K562 (cell line): Measurements from ENCODE around the gene CLASP1. TPM values are rescaled to one million over a fixed set of nuclear protein-coding genes. Genes with fewer than 3 reads are reported as not detected.

Experiments used
- ATAC-seq: fragments of 200-7000 bp; cut with Tn5 transposase; 3 replicates; pipeline ENCODE4 v1.9.1; 2020; ENCODE audit warnings: moderate library complexity
- BruUV-seq: library from RNA; stranded (reverse); fragments of 400-500 nt; replicated peaks from 2 replicates; lab custom pipeline; 2021; lab: Mats Ljungman, UMichigan
- CTCF ChIA-PET: fragments of 300-600 bp; formaldehyde crosslinking; extraction: SDS; loops from one replicate; lab custom pipeline; 2021; ENCODE audit warnings: low intra/inter-chr PET ratio; lab: Yijun Ruan, JAX
- POLR2A ChIA-PET: fragments of 300-600, 350-650 bp; sonication (Branson Sonifier 250); formaldehyde crosslinking; extraction: SDS; loops from one replicate; lab custom pipeline; 2021; ENCODE audit warnings: antibody characterized with exemption, inconsistent platforms; lab: Yijun Ruan, JAX
- DNase-seq, 4 experiments: peaks; one replicate each; pipeline versions ENCODE4 v3.0.0 to v3.0.0-alpha.2; 2011 to 2018; ENCODE audit warnings: low spot score in 3 of 4, mixed read lengths in 3 of 4; ENCODE audit errors: extremely low read depth in 1 of 4
- FAIRE-seq: peaks from 2 replicates; lab custom pipeline; 2011; peaks lifted over from hg19 to GRCh38; lab: Jason Lieb, UNC
- H2AFZ ChIP-seq: 2 replicates; pipeline ENCODE4 v1.6.0; 2011; ENCODE audit warnings: low read depth, low read length, control low read depth, inconsistent platforms
- H3K27ac ChIP-seq: fragments of 200-600 bp; 3 replicates; pipeline ENCODE4 v1.8.0; 2011; ENCODE audit warnings: low read depth, mild to moderate bottlenecking, control low read depth, inconsistent platforms, low read length, moderate library complexity, mixed read lengths; ENCODE audit errors: extremely low read depth
- H3K27me3 ChIP-seq, 2 experiments: fragments of 300-600 bp in 1 of 2; 2 replicates in 1 of 2; 3 replicates in 1 of 2; pipeline versions ENCODE4 v1.6.0 to v1.8.0; 2011; ENCODE audit warnings: inconsistent platforms in 2 of 2, low read length in 2 of 2, mild to moderate bottlenecking in 1 of 2, mixed read lengths in 1 of 2, moderate library complexity in 1 of 2; ENCODE audit not compliant: control insufficient read depth in 2 of 2, insufficient read depth in 2 of 2
- H3K36me3 ChIP-seq: fragments of 300-600 bp; 3 replicates; pipeline ENCODE4 v1.8.0; 2011; ENCODE audit warnings: mild to moderate bottlenecking, low read length, inconsistent platforms; ENCODE audit not compliant: control insufficient read depth, insufficient read depth
- H3K4me1 ChIP-seq, 2 experiments: fragments of 200-600 bp in 1 of 2; replicated peaks in 1 of 2; 2 replicates in 1 of 2; 3 replicates in 1 of 2; pipeline versions ENCODE4 v1.5.1 to v1.8.0; 2011; ENCODE audit warnings: inconsistent platforms in 2 of 2, low read length in 2 of 2, mild to moderate bottlenecking in 1 of 2, mixed read lengths in 1 of 2, moderate library complexity in 1 of 2; ENCODE audit not compliant: control insufficient read depth in 2 of 2, insufficient read depth in 2 of 2
- H3K4me2 ChIP-seq: 2 replicates; pipeline ENCODE4 v1.6.1; 2011; ENCODE audit warnings: low read length, control low read depth, inconsistent platforms, mixed read lengths; ENCODE audit not compliant: insufficient read depth
- H3K4me3 ChIP-seq: fragments of 200-600 bp; sonication (generic), shearing (Covaris generic); 2 replicates; pipeline ENCODE4 v1.5.1; 2016; ENCODE audit warnings: control low read depth, inconsistent platforms
- H3K79me2 ChIP-seq: fragments of 200-600 bp; 3 replicates; pipeline ENCODE4 v1.8.0; 2011; ENCODE audit warnings: low read length, inconsistent platforms; ENCODE audit not compliant: control insufficient read depth, insufficient read depth
- H3K9ac ChIP-seq, 2 experiments: 2 replicates each; pipeline versions ENCODE4 v1.6.0 to v1.6.1; 2011; ENCODE audit warnings: low read depth in 2 of 2, low read length in 2 of 2, control low read depth in 1 of 2, inconsistent platforms in 1 of 2, mild to moderate bottlenecking in 1 of 2, mixed read lengths in 1 of 2; ENCODE audit not compliant: insufficient read depth in 1 of 2
- H3K9me1 ChIP-seq: one replicate; pipeline ENCODE4 v1.6.0; 2011; ENCODE audit warnings: inconsistent platforms, mild to moderate bottlenecking, low read length, moderate library complexity; ENCODE audit not compliant: control insufficient read depth, insufficient read depth
- H3K9me3 ChIP-seq: replicated peaks from 2 replicates; pipeline ENCODE4 v1.5.1; 2011; ENCODE audit warnings: low read depth, low read length, inconsistent platforms; ENCODE audit not compliant: control insufficient read depth, insufficient read depth
- H4K20me1 ChIP-seq: replicated peaks from 2 replicates; pipeline ENCODE4 v1.6.1; 2011; ENCODE audit warnings: low read length, inconsistent platforms, mixed read lengths; ENCODE audit not compliant: control insufficient read depth, insufficient read depth
- ARID3A ChIP-seq: IDR thresholded peaks from 2 replicates; pipeline ENCODE4 v1.6.1; 2012; ENCODE audit warnings: low read depth, low read length, improper control_type of control experiment, borderline replicate concordance
- RBM14 ChIP-seq: fragments of 200-400 bp; formaldehyde crosslinking; IDR thresholded peaks from 2 replicates; pipeline ENCODE4 v1.6.1; 2018; ENCODE audit warnings: low read depth, mild to moderate bottlenecking, low read length, moderate library complexity, borderline replicate concordance; ENCODE audit not compliant: insufficient read depth
- RBM22 ChIP-seq: fragments of 200-400 bp; formaldehyde crosslinking; IDR thresholded peaks from 2 replicates; pipeline ENCODE4 v1.6.1; 2018; ENCODE audit warnings: low read length, low read depth; ENCODE audit not compliant: poor library complexity, severe bottlenecking
- RUNX1 ChIP-seq: sonication (generic); IDR thresholded peaks from 2 replicates; pipeline ENCODE4 v1.6.1; 2016; ENCODE audit warnings: antibody characterized with exemption, low read depth
- SP2 ChIP-seq: IDR thresholded peaks from 2 replicates; pipeline ENCODE4 v1.6.1; 2011; ENCODE audit warnings: mild to moderate bottlenecking, low read depth, low read length, moderate library complexity; ENCODE audit not compliant: poor library complexity, severe bottlenecking; ENCODE audit errors: extremely low read depth
- WGBS: fragments of 100-300 bp; shearing (Covaris generic); methylation state at CpG from one replicate; pipeline ENCODE4 v1.1.6; 2016; ENCODE audit warnings: low coverage, mixed read lengths; ENCODE audit not compliant: insufficient coverage; ENCODE audit errors: missing lambda C conversion rate; 5-methylcytosine and 5-hydroxymethylcytosine counted together
- in situ Hi-C: fragments of 300-500 bp; cut with MboI; formaldehyde crosslinking; loops from 4 replicates; pipeline ENCODE4 v1.15.0; 2018; ENCODE audit warnings: inconsistent platforms, mixed read lengths
- intact Hi-C: fragments of 100-400 bp; cut with micrococcal nuclease; formaldehyde crosslinking; loops from 2 replicates; pipeline ENCODE4 v1.14.2; 2022
- polyA plus RNA-seq, 8 experiments: library from polyadenylated mRNA; depleted of rRNA in 4 of 8; stranded (reverse) in 5 of 8; unstranded in 3 of 8; fragments of >200 nt; fragmentation: Nextera tagmentation in 2 of 8; fragmentation: Illumina TruSeq in 1 of 8; extraction: Ambion mirVana in 2 of 8; extraction: Trizol in 1 of 8; gene quantifications; 2 replicates each; pipeline versions ENCODE4 v1.2.1 to v1.2.3, GENCODE V29; 2011 to 2014; ENCODE audit warnings: inconsistent platforms in 1 of 8, missing spikeins in 1 of 8
- total RNA-seq, 7 experiments: library from RNA; depleted of rRNA in 6 of 7; stranded (reverse); fragments of >200 nt in 6 of 7; fragmentation: Illumina TruSeq in 2 of 7; extraction: Trizol in 2 of 7; gene quantifications; 2 replicates each; pipeline versions ENCODE4 v1.2.1 to v1.2.3, GENCODE V29; 2011 to 2021; ENCODE audit warnings: low replicate concordance in 1 of 7
- TF ChIP-seq, protein P1 (sequence below): fragments of 450-650 bp; IDR thresholded peaks from 2 replicates; pipeline ENCODE4 v1.6.1; 2018; ENCODE audit warnings: mild to moderate bottlenecking, low read depth; ENCODE audit not compliant: partially characterized antibody
- TF ChIP-seq, protein P2 (sequence below): fragments of 250-450 bp; sonication (Bioruptor Pico); IDR thresholded peaks from 2 replicates; pipeline ENCODE4 v1.8.0; 2021; ENCODE audit warnings: borderline replicate concordance, mild to moderate bottlenecking, moderate library complexity; ENCODE audit not compliant: poor library complexity, severe bottlenecking

Gene CLASP1
- total and polyA plus RNA-seq, 9 of the 15 experiments (the other 6 are each of a cell fraction or from before 2014, with no cell fraction given): 1.7 to 40.3 (median 20.7) TPM

DNA sequence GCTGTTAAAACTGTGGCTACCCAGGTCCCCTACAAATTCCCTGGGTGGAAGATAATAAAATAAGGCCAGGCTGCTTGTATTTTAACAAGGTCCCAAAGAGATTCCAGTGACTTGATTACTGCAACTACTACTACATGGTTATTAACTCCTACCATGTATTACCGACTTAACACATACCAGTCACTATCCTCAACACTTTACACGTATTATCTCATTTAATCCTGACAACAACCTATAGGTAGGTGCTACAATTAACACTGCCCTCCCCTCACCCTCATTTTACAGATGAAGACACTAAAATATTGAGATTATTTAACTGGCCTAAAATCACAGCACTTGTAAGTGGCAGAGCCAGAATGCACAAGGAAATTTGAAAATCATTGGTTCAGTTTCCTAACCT is 5.4 kb downstream of the CLASP1 start:
- H3K9me3 ChIP-seq: no peaks in the 10 kb centered on the region; the same call in 1 of the 2 replicates
- no peaks in the 10 kb centered on the region for H4K20me1 ChIP-seq
- no peaks in the 10 kb centered on the region for H3K9me1 ChIP-seq
- H3K27ac ChIP-seq: no peak overlapping the region
- peaks cover 97% of the 10 kb centered on the region for H3K79me2 ChIP-seq
- H3K4me2 ChIP-seq: no peak overlapping the region
- H2AFZ ChIP-seq: no peak overlapping the region
- H3K9ac ChIP-seq: no peak overlapping the region
- no peak for DNase-seq
- in situ Hi-C loops (no loop called here), intact Hi-C loops (no loop called here)
- peaks cover 10% of the 10 kb centered on the region; the same call in 1 of the 3 replicates for H3K36me3 ChIP-seq
- WGBS: 85% methylated on average over 2 of the region's 2 CpGs
- H3K27me3 ChIP-seq: no peaks in the 10 kb centered on the region
- no peak overlapping the region for H3K4me3 ChIP-seq
- ChIA-PET CTCF (no interaction called here), POLR2A (interaction anchor here (1.9 kb wide), 1 partner anchor 113 kb away, joined by 4 read pairs; the partner anchor contains the start of gene RNU4ATAC)
- peaks cover 3 to 8% of the 10 kb centered on the region in 2 experiments; a peak in 4 of 5 replicates for H3K4me1 ChIP-seq
- ATAC-seq: no peak
- BruUV-seq: no TSS peak
- FAIRE-seq: no peak
- TF ChIP-seq RBM22 (no peak), RBM14 (no peak), ARID3A (no peak), RUNX1 (no peak), SP2 (no peak)
- TF ChIP-seq, protein P1, sequence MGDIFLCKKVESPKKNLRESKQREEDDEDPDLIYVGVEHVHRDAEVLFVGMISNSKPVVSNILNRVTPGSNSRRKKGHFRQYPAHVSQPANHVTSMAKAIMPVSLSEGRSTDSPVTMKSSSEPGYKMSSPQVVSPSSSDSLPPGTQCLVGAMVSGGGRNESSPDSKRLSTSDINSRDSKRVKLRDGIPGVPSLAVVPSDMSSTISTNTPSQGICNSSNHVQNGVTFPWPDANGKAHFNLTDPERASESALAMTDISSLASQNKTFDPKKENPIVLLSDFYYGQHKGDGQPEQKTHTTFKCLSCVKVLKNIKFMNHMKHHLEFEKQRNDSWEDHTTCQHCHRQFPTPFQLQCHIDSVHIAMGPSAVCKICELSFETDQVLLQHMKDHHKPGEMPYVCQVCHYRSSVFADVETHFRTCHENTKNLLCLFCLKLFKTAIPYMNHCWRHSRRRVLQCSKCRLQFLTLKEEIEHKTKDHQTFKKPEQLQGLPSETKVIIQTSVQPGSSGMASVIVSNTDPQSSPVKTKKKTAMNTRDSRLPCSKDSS: no peak
- TF ChIP-seq, protein P2, sequence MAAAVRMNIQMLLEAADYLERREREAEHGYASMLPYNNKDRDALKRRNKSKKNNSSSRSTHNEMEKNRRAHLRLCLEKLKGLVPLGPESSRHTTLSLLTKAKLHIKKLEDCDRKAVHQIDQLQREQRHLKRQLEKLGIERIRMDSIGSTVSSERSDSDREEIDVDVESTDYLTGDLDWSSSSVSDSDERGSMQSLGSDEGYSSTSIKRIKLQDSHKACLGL (CRISPR knock-in tag): no peak
